Measurements from ENCODE around the gene RAB1A.
"Not testable (repeated sequence)": the region's sequence is repeated elsewhere in the genome, so short reads cannot be mapped to it uniquely, and the experiment has no call there.

RAB1A gene

GRCh38 chr2:65136253-65136652 lies 6.3 kb upstream of the RAB1A start:
- DNase-seq (ENCODE audit: low read depth), result no peak

GRCh38 chr2:65134158-65134557 lies 4.3 kb upstream of the RAB1A start:
- DNase-seq (ENCODE audit: low read depth), result no peak

- no peak for DNase-seq (ENCODE audit: low read depth)
These were observed 3.7 kb upstream of the RAB1A start for GRCh38 chr2:65133626-65134025.

- DNase-seq (ENCODE audit: low read depth), result not testable (repeated sequence)
These were observed 3.0 kb upstream of the RAB1A start for GRCh38 chr2:65132930-65133329.

GRCh38 chr2:65130664-65131175 lies 814 bp upstream of the RAB1A start:
- no peak for DNase-seq (ENCODE audit: low read depth)

- DNase-seq (ENCODE audit: low read depth), result peak; percentile 14
These were observed 550 bp downstream of the RAB1A start for GRCh38 chr2:65129286-65129825.

GRCh38 chr2:65128297-65129190 lies 1.4 kb downstream of the RAB1A start:
- peak; percentile 72 for DNase-seq (ENCODE audit: low read depth)

GRCh38 chr2:65125457-65125856 lies 4.4 kb downstream of the RAB1A start:
- peak; percentile 53 for DNase-seq (ENCODE audit: low read depth)

- no peak for DNase-seq (ENCODE audit: low read depth)
These were observed 7.6 kb downstream of the RAB1A start for GRCh38 chr2:65122313-65122712.

GRCh38 chr2:65120990-65121693 lies 8.8 kb downstream of the RAB1A start:
- no peak for DNase-seq (ENCODE audit: low read depth)

GRCh38 chr2:65116645-65117044 lies 13.3 kb downstream of the RAB1A start:
- DNase-seq (ENCODE audit: low read depth), result no peak

GRCh38 chr2:65114921-65115320 lies 15.0 kb downstream of the RAB1A start:
- no peak for DNase-seq (ENCODE audit: low read depth)

GRCh38 chr2:65113816-65114215 lies 16.1 kb downstream of the RAB1A start:
- no peak for DNase-seq (ENCODE audit: low read depth)

GRCh38 chr2:65113229-65113628 lies 16.7 kb downstream of the RAB1A start:
- DNase-seq (ENCODE audit: low read depth), result no peak

GRCh38 chr2:65112633-65113032 lies 17.3 kb downstream of the RAB1A start:
- no peak for DNase-seq (ENCODE audit: low read depth)

- no peak for DNase-seq (ENCODE audit: low read depth)
These were observed 21.1 kb downstream of the RAB1A start for GRCh38 chr2:65108780-65109179.

GRCh38 chr2:65107530-65107929 lies 22.4 kb downstream of the RAB1A start:
- peak; percentile 21 for DNase-seq (ENCODE audit: low read depth)

GRCh38 chr2:65103013-65103715 lies 26.7 kb downstream of the RAB1A start:
- no peak for DNase-seq (ENCODE audit: low read depth)

- peak; percentile 47 for DNase-seq (ENCODE audit: low read depth)
These were observed 28.8 kb downstream of the RAB1A start for GRCh38 chr2:65101071-65101470.

- no peak for DNase-seq (ENCODE audit: low read depth)
These were observed 31.2 kb downstream of the RAB1A start for GRCh38 chr2:65098741-65099140.

GRCh38 chr2:65097844-65098243 lies 32.1 kb downstream of the RAB1A start:
- no peak for DNase-seq (ENCODE audit: low read depth)

- no peak for DNase-seq (ENCODE audit: low read depth)
These were observed 33.0 kb downstream of the RAB1A start for GRCh38 chr2:65096948-65097347.
